NB4 (cell line): ENCODE results near the gene NR3C1.

ENCODE experiments used
- CTCF ChIP-seq: IDR thresholded peaks from one replicate; pipeline ENCODE4 v1.5.1; 2012; ENCODE audit warnings: low read depth, low read length
- MYC ChIP-seq: IDR thresholded peaks from 2 replicates; pipeline ENCODE4 v1.6.1; 2011; ENCODE audit warnings: low read depth, low read length
- POLR2A ChIP-seq: IDR thresholded peaks from 2 replicates; pipeline ENCODE4 v1.6.1; 2011; ENCODE audit warnings: mild to moderate bottlenecking; ENCODE audit not compliant: insufficient read length; ENCODE audit errors: extremely low read depth

DNA sequence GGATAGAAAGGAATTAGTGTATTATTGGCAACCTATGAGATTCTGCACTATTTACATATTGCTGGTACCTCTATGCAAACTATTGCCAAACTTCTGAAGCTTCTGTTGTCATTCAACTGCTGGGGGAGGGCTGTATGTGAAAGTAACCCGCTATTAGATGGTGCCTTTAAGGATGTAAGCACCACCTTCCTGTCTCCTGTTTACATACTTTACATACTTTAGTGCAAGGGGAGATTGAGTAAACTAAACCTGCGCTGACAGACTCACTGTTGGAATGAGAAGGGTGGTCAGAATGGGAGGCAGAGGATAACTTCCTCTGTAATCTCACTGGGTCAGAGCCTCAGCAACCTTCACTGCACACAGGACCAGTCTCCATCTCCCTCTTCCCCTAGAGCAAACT, 123.8 kb downstream of the NR3C1 start:
- TF ChIP-seq POLR2A = no peak
- no peak for TF ChIP-seq CTCF
- TF ChIP-seq MYC = no peak
